HG03558 (cell line): ENCODE results near the gene P2RX3.
"Not testable (repeated sequence)": the region's sequence is repeated elsewhere in the genome, so short reads cannot be mapped to it uniquely, and the experiment has no call there.

Experiments
- ATAC-seq: cut with Tn5 transposase; IDR thresholded peaks from one replicate; pipeline ENCODE4 v1.9.1; 2021; ENCODE audit warnings: moderate number of reproducible peaks; ENCODE audit not compliant: unreplicated experiment; ENCODE audit errors: extremely low read depth

The P2RX3 gene

GRCh38 chr11:57323855-57324153 is 14.3 kb upstream of the P2RX3 start:
- no peak for ATAC-seq

GRCh38 chr11:57324154-57324885 is 13.8 kb upstream of the P2RX3 start:
- ATAC-seq = no peak

DNA sequence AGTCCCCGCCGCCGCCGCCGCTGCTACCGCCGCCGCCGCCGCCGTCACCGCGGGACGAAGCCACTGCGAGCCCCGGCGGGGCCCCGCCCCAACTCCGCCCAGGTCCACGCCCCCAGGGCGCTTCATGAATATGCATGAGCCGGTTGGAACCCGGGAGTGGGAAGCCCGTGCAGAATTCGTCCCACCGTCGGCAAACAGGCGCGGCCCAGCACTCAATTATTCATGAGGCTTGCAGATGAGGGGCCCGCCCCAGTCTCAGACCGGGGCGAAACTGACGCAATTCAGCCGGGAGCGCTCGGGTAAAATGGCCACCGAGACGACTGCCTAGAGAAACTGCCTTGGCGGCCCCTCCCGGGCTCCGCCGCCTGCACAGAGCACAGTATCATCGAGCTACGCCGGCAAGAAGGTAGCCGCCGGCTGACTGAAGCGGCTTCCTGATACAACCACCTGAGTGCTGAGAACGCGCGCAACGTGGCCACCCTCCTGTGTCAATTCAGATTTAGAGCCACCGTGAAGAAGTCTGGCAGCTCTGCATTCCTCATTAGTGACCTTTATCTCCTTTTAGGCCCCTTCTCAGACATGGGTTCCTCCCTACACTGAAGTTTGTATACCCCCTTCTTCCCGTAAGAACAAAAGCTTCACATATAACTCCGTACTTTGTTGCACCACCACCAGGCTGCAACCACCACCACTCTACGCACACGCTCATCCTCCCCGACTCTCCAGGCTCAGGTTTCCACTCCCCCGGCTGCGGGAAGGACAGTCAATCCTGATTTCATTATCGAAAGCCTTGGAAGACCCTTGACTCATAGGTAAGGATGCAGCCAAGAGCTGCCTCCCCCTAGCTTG is 13.0 kb upstream of the P2RX3 start, which contains the start of gene TNKS1BP1:
TSS of gene TNKS1BP1 (minus strand) at position 67 of the 849 bp plus-strand sequence. CDS start 3,067 bp downstream, outside the sequence.
- ATAC-seq = peak; percentile 83

DNA sequence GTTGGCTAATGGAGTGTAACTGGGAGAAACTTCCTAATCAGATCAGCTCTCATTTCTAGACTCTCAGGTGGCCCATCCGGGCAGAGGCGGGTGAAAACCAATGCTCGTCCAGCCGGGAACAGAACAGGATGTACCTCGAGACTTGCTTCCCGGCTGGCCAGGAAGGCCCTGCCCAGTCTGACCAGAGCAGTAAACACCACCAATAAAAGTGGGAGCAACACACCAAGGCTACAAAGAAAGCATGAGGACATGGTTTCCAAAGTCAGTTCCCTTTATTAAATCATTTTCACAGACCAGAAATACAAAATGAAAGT is 12.5 kb upstream of the P2RX3 start:
- ATAC-seq = no peak

- ATAC-seq = no peak
These were observed 10.4 kb upstream of the P2RX3 start for GRCh38 chr11:57327721-57328120.

GRCh38 chr11:57330029-57330428 is 8.1 kb upstream of the P2RX3 start:
- no peak for ATAC-seq

- no peak for ATAC-seq
These were observed 6.4 kb upstream of the P2RX3 start for GRCh38 chr11:57331720-57332119.

DNA sequence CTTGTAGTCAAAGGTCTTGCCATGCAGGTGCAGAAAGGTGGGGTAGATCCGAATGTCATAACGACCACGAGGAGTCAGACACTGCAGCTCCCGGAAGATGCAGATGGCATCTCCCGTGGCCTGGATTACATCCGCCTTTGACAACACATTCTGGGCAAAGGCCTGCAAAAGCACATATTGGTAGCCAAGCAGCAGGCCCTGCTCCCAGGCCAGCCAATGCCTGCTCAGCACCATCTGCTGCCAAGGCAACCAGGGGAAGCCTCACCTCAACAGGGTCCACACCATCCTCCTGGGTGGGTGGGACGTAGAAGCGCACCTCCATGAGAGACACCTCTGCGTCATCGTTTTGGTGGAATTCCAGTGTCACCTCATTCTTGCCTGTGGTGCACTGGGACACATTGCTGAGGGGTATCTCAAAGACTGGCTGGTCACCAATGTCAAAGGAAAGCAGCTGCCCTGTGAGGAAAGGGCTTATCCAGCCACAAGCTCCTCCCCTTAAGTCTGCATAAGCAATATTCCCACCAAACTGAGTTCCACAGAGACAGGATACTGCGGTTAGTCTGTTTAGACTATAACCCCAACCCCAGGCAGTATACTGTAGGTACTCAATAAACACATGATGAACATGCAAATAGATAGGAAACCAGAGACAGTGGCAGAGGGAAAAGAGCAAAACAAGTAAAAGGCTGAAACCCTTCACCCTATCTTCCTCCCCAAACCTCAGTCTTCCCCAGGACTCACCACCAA is 5.3 kb upstream of the P2RX3 start:
- ATAC-seq = no peak

GRCh38 chr11:57335023-57335342 is 3.2 kb upstream of the P2RX3 start:
- no peak for ATAC-seq

GRCh38 chr11:57335343-57336110 is 2.6 kb upstream of the P2RX3 start, which contains the start of gene SSRP1:
Gene SSRP1, minus strand, starts transcription at chr11:57335892. Its CDS starts 771 bp downstream, at chr11:57335121.
- ATAC-seq = peak; percentile 99

DNA sequence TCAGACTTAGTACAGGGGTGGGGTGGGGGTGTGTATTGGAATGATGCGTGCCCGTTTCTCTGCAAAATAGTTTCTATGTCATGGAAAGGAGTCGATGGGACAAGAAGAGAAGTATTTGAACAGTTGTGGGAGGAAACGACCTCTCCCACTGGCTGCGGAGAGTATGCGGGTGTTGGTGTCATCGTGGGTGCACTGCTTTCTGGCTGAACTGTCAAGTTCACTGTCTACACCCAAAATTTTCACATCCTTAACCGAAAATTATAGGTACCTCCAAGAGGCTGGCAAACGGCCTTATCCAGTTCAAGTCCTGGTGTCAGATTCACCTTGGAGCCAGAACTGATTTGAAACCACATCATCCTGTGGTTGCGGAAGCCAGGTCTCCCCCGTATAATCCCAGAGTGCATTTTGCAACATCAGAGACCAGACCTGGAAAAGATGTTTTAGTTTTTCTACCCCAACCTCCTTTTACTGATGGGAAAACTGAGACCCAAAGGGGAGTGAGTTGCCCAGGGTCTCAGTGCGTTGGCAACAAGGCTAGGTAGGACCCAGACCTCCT is 2.0 kb upstream of the P2RX3 start:
- no peak for ATAC-seq

- not testable (repeated sequence) for ATAC-seq
These were observed 1.3 kb upstream of the P2RX3 start for GRCh38 chr11:57336856-57337255.

DNA sequence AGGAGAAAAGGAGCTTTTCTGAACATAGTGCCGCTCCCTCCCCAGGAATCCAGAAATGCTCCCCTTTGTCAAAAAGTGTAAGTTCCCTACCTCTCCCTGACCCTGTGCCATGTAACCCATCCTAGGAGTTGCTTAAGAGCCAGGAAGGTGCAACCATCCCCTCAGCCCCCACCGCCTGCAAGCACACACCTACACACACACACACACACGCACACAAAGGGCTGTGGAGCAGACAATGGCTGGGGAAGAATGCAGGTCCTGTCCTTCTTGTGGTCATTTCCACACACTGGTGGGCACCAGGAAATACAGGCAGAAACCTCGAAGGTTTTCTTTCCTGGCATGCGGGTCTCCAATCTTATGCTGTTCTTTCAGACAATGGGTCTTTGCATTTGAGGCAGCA is 1.2 kb downstream of the P2RX3 start:
- ATAC-seq = no peak

GRCh38 chr11:57340039-57340615 is 2.0 kb downstream of the P2RX3 start:
- no peak for ATAC-seq

DNA sequence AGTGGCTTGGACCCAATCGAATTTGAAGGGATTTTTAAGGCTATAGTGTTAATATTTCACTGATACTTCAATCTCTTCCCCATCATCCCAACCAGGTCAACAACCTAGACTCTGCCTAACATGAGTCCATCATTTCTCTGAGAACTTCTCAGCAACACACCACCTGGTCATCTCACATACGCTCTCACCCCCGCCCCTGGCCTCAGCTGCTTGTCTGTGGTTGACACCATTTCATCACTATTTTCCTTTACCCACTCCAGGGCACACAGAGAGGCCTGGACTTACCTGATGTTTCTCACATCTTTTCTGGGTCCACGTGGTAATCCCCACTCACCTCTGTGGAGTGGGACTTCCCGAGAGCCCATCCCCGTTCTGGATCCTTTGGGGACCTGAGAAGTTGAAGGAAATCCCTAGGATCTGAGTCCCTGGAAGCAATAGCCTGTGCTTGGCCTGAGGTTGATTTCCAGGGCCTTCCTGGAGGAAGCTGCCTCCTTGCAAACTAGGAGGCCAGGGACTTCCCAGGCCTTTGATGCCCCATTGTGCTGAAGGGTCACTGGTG is 3.2 kb downstream of the P2RX3 start:
- ATAC-seq = no peak

- ATAC-seq = no peak
These were observed 4.5 kb downstream of the P2RX3 start for GRCh38 chr11:57342702-57343101.

DNA sequence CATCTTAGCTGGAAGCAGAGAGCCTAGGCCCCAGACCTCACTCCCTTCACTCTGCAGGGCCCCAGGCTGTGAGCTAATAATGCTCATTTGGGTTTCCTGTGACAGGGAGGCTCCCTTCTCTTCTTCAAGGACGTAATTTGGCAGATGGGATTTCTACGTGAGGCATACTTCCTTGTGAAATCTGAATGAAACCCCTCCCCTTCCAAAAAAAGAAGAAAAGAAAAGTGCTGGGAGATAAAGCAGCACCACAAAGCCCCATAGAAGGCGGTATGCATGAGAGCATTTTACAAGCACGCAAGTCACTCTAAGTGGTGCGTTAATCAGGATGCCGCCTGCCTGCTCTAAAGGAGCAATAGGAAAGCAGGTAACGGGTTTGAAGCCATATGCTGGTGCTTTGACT is 5.7 kb downstream of the P2RX3 start:
- ATAC-seq = no peak

DNA sequence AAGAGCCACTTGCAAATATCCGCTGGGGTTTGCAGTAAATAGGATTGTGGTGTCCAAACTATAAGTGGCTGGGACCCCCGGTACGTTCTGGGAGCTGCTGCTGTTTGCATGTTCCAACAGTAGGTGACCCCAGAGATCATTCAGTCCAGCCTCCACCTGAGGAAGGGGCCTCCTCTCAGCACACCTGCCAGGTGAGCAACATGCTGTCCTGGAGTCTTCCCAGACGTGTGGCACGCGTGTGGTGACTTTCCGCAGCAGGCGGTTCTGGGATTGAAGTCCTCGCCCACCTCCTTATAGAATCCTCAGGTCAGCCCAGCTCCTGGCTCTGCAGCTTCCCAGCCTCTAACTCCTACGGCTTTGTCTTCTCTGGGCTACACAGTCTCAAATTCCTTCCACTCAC is 6.7 kb downstream of the P2RX3 start:
- no peak for ATAC-seq

- no peak for ATAC-seq
These were observed 7.5 kb downstream of the P2RX3 start for GRCh38 chr11:57345555-57346211.
